Fibroblast of the aortic adventitia (primary cell): ENCODE results near the gene SMAD7. TPM values are rescaled to one million over a fixed set of nuclear protein-coding genes. Genes with fewer than 3 reads are reported as not detected.

Experiments
- DNase-seq: peaks from one replicate; pipeline ENCODE4 v3.0.0-alpha.2; 2010; ENCODE audit warnings: low read depth
- H3K4me3 ChIP-seq: 2 replicates; pipeline ENCODE4 v1.5.1; 2011; ENCODE audit warnings: low read depth, mild to moderate bottlenecking, control low read depth, low read length, moderate library complexity
- total RNA-seq: library from RNA; depleted of rRNA; stranded (reverse); fragments of >200 nt; gene quantifications from 2 replicates; pipeline ENCODE4 v1.2.3, GENCODE V29; 2012; ENCODE audit warnings: low replicate concordance
- TF ChIP-seq, protein P1 (sequence below): IDR thresholded peaks from 2 replicates; pipeline ENCODE4 v1.5.1; 2011; ENCODE audit warnings: mild to moderate bottlenecking, low read length, control low read depth, inconsistent platforms; ENCODE audit not compliant: insufficient read depth

SMAD7 gene
- total RNA-seq, 1 donor, result 27.2 TPM

DNA sequence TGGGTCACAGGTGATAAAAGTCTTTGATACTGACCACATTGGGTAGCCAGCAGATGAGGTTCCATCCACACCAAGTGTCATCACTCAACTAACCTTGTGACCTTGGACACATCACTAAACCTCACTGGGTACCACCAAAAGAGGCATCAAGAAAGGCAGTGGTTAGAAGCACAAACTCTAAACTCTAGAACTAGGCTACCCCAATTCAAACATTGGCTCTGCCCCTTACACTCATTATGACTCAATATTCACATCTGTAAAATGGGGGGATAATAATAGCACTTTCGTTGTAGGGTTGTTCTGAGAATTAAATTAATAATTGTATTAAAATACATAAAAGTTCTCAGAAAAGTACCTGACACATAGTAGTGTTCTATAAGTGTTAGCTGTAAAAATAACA, 15.8 kb upstream of the SMAD7 start:
- TF ChIP-seq, protein P1, sequence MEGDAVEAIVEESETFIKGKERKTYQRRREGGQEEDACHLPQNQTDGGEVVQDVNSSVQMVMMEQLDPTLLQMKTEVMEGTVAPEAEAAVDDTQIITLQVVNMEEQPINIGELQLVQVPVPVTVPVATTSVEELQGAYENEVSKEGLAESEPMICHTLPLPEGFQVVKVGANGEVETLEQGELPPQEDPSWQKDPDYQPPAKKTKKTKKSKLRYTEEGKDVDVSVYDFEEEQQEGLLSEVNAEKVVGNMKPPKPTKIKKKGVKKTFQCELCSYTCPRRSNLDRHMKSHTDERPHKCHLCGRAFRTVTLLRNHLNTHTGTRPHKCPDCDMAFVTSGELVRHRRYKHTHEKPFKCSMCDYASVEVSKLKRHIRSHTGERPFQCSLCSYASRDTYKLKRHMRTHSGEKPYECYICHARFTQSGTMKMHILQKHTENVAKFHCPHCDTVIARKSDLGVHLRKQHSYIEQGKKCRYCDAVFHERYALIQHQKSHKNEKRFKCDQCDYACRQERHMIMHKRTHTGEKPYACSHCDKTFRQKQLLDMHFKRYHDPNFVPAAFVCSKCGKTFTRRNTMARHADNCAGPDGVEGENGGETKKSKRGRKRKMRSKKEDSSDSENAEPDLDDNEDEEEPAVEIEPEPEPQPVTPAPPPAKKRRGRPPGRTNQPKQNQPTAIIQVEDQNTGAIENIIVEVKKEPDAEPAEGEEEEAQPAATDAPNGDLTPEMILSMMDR, result no peak
- no peak for DNase-seq
- H3K4me3 ChIP-seq, result no peak overlapping the region

DNA sequence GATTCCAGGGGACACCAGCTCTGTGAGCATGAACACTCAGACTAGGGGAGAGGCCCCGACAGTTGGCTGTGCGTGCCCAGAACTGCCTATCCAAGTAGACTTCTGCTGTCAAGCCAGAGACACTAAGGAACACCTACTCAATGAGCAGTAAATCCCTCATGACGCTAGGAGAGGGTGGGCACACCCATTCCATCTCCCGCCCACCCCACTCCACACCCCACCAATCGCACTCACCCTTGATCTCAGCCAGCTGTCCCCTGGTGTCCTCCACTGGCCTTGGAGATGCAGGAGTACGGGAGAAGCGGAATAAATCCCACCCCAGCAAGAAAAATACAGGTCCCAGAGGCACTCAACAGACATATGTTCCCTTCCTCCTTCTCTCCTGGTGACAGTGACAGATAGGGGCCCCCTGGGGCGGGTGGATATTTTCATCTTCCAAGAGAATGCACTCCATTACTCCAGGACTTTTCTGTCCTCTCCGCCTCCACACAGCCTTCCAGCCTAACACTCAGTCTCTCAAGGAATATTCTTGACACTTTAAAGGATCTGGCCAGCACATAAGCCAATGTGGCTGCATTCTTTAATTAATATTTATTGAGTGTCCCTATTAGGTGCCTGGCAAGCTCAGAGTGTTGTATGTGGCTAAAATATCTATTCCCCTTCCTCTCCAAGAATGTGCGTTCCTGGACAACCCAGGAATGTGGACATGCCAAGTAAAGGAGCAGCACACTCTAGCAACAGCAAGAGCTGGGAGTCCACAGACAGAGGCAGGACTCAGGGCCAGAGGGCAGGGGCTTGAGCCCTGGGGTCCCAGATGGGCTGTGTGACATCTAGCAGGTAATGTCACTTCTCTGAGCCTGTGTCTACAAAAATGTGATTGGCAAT, 13.1 kb upstream of the SMAD7 start:
- no peak overlapping the region for H3K4me3 ChIP-seq
- DNase-seq, result no peak
- TF ChIP-seq, protein P1, result no peak

DNA sequence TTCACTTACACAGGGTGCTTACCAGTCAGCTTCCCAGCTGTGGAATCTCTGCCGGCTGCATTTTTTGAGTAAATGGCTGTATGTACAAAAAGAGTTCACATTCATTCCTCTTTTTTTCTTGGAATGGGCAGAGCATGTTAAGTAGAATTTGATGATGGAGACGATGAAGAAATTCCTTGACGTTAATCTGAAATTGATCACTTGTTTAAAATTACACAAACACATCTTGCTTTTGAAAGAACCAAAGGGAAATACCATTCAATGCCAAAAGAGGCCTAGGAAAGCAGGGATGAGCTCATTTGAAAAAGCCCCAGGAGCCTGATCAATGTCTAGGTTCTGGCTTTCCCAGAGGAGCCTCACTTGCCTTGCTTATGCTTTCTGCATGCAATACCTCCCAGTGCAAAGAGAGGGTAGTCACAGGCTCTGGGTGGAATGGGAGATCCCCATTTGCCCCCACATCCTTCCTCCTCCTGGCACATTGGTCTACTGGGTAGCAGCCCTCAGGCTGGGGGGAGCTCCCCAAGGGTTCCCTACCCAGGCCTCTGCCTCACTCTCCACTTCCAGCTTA, 12.3 kb upstream of the SMAD7 start:
- TF ChIP-seq, protein P1, result peak; percentile 33
- peak; percentile 75 for DNase-seq
- no peak overlapping the region for H3K4me3 ChIP-seq

DNA sequence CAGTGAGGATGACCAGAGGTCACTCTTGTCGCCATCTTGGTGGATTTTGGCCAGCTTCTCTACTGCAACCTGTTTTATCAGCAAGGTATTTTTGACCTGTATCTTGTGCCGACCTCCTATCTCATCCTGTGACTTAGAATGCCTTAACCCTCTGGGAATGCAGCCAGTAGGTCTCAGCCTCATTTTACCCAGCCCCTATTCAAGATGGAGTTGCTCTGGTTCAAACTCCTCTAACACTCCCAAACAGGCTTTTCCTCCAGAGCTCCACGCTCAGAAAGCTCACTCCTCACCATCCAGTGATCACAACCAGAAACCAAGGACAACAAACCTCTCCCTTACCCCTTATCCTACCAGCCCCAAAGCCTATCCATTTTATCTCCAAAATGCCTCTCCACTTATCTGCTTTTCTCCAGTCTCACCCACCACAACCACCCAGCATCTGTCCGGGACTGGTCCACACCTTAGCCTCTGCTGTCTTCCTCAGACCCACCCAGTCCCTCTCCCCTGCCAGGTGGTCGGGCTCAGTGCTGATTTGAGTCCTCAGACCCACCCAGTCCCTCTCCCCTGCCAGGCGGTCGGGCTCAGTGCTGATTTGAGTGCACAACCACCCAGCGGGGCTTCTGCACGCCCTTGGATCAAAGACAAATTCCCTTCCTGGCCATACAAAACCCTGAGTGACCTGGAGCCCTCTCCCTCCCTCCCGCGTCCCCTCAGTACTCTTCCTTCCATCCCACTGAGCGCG, 11.7 kb upstream of the SMAD7 start:
- TF ChIP-seq, protein P1, result no peak
- no peak for DNase-seq
- H3K4me3 ChIP-seq, result no peak overlapping the region

DNA sequence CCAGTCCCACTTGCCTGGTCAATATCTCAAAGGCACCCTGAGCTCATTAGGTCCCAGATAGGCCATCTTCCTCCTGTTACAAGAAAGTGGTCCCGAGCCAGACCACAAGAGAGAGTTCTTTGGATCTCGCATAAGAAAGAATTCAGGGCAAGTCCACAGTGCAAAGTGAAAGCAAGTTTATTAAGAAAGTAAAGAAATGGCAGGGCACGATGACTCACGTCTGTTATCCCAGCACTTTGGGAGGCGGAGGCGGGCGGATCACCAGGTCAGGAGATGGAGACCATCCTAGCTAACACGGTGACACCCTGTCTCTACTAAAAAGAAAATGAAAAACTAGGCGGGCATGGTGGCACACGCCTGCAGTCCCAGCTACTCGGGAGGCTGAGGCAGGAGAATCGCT, 10.8 kb upstream of the SMAD7 start:
- H3K4me3 ChIP-seq, result no peak overlapping the region
- no peak for DNase-seq
- TF ChIP-seq, protein P1, result no peak

DNA sequence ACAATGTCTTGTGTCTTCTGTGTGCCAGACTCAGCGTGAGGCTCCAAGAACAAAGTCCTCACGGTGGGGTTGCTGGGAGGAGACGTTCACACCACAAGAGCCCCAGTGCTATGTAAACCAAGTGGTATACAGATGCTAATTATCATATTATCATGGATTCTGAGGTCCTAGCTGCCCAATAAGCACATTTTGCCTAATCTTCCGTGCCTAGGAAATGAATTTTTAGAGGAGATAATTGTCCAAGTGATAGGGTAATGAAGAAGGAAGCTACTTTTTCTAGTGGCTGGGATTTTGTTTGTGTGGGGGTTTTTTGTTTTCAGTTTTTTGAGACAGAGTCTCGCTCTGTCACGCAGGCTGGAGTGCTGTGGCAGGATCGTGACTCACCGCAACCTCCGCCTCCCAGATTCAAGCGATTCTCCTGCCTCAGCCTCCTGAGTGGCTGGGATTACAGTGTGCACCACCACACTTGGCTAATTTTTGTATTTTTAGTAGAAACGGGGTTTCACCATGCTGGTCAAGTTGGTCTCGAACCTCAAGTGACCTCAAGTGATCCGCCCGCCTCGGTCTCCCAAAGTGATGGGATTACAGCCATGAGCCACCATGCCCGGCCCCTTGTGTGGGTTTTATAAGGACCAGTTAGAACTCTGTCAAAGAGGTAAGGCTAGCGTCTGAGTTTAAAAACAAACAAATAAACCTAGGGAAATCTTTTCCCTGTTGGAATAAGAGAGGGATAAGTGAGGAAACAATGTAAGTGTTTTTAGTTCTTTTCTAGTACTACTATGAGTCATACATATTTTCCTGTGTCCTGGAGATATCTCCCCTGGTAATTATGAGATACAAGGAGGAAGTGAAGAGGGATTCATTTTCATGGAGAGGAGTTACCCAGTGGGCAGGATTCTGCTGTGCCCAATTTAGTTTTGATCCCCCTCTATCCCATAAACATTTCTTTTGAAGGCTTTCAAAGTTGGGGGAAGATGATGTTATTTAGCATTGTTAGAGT, 9.5 kb upstream of the SMAD7 start:
- peak; percentile 66 for DNase-seq
- H3K4me3 ChIP-seq, result no peak overlapping the region
- TF ChIP-seq, protein P1, result no peak
